ENCODE data around the gene CBX7.

DNA sequence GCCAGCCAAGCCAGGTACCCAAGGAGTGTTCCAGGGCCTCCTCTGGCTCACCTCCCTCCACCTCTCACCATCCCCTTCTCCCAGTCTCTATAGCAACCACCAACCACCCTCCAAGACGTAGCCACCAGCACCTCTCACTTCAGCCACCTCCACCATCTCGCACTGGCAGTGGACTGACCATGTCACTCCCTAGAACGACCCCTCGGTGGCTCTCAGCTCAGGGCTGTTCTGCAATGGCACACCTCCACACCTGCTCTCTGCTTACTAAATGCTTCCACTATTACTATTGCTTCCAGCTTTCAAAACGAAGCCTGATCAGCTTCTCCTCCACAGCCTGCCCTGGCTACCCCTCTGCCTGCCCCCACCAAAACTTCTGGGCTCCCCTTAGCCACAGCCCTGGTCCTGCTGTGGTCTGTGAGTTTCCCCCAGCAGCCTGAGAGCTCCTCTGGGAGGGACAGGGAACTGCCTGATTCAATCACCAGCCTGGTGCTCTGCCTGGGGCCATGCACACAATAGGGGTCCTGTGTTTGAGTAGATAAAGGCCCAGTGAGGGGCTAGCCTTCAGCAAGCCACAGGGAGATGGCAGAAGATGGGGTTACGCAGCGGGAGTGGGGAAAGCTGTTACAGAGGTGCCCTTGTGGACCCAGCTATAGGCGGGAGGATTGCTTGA lies 17.5 kb upstream of the CBX7 start:
- TF ChIP-seq EZH2 (IDR thresholded peaks at IDR 0.05; ENCODE audit: insufficient read depth, poor library complexity, severe bottlenecking) (no peak), EZH2phosphoT487 (IDR thresholded peaks at IDR 0.05; ENCODE audit: insufficient read depth, low read depth) (no peak)
